Activated T-cell treated with anti-CD3 and anti-CD28 coated beads for 48 hours (primary cell): Measurements from ENCODE around the gene SZT2.
"Not testable (repeated sequence)": the region's sequence is repeated elsewhere in the genome, so short reads cannot be mapped to it uniquely, and the experiment has no call there.

Source experiments
- DNase-seq: peaks from one replicate; pipeline ENCODE4 v3.0.0-alpha.2; 2020; ENCODE audit warnings: low read depth

The SZT2 gene

DNA sequence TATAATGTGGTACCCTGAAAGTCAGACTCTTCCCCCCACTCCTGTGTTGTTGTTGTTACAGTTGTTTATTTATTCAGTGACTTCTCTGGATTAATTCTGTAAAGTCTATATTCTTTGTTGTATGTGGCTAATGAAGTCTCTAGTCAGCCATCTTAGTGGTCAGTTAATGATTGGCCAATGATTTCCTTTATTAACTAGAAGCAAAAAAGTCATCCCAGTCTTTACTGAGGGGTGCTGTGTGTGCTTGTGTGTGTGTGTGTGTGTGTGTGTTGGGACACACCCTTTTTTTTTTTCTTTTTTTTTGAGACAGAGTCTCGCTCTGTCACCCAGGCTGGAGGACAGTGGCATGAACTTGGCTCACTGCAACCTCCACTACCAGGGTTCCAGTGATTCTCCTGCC lies 101.4 kb downstream of the SZT2 start:
- DNase-seq, result no peak

DNA sequence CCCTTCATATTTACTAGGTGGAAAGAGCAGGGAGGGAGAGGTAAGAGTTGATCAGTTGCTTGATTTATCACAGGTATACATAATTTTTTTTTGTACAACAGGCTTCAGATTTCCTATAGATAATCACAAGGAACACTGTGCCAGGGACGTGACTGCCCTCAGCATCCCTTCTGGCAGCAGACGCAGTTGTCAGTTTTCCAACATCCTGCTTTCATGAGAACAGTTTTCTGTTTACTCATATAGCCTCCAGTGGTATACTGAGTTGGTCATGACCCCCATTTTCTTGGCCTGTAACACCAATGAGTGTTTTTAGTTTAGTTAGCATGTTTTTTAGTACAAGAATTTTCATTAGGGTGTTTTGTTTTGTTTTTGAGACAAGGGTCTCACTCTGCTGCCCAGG lies 103.1 kb downstream of the SZT2 start:
- DNase-seq, result no peak

DNA sequence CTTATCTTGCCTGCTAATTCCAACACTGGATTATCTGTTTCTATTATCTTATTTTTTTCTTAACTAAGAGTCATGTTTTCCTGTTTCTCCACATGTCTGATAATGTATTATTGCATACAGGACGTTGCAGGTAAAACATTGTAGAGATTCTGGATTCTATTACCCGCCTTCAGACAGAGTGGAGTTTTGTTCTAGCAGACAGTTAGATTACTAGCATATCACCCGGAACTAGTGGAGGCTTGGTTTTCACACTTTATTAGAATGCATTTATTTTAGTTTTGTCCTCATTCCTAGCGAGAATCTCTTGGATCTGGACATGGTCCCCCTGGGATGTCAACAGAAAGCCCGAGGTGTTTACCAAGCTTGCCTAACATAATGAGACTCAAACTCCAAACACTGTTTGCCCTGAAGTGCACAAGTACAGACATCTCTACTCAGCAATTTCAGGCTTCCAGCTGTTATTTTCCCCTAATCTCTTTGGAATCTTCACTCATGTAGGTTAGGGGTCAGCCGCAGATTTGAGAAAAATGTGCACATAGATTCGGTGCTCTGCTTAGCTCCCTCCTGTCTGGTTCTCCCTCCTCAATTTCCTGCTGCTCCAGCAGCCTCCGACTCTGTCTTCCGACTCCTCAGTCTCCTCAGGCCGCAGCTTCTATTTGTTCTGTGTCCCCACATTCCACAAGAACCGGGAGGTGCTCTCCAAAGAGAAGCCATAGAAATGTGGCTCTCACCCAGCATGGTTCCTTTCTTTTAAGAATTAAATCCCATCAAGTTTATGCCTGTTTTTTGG lies 104.2 kb downstream of the SZT2 start:
- DNase-seq, result no peak

DNA sequence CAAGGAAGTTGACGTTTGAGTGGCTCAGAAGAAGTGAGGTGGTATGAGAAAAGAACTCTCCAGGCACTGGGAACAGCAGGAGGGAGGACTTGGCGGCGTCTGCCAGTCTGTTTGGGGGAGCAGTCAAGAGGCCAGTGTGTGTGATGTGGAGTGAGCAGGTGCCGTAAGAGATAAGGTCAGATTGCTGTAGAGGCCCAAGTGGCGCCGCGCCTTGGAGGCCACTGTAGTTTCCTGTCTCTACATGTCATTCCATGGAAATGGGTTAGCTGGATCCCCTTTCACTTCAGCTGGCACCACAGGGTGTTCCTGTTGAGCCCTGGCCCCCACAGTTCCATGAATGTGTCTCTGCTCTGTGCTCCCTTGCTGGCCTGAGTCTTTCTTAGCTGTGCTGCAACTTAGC lies 105.5 kb downstream of the SZT2 start:
- no peak for DNase-seq

DNA sequence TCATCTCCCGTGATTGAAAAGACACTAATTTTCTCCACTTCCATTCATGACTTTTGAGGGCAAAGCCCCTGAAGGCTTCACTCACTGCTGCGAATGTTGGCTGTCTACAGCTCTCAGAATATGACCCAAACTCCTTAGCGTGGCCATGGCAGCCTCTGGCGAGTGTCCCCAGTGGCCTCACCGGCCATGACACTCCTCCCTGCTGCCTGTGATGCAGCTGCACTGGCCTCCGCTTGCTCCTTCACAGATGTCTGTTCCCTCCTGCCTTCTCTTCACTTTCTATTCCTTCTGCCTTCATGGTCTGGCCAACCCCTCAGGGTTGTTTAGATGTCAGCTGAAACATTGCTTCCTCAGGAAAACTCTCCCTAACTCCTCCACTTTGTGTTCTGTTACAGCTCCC lies 110.2 kb downstream of the SZT2 start:
- DNase-seq, result no peak

DNA sequence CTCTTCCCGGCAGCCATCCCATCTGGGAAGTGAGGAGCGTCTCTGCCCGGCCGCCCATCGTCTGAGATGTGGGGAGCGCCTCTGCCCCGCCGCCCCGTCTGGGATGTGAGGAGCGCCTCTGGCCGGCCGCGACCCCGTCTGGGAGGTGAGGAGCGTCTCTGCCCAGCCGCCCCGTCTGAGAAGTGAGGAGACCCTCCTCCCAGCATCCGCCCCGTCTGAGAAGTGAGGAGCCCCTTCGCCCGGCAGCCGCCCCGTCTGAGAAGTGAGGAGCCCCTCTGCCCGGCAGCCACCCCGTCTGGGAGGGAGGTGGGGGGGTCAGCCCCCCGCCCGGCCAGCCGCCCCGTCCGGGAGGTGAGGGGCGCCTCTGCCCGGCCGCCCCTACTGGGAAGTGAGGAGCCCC lies 112.1 kb downstream of the SZT2 start:
- DNase-seq, result not testable (repeated sequence)

DNA sequence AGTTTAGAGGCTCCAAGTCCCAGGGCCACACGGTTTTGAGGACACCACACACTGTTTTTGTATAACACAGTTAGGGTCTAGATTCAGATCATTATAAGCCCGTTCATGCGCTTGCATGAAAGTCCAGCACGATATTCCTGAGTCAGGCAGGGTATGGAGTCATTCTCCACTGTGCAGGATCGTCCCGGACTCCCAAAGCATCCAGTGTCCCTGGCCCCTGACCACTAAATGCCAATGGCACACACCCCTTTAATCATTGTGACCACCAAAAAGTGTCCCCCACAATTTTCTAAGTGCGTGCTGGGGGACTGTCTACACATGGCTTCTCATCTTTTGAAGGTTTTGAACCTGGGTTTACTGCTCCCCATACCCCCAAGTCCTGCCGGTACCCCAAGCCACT lies 113.8 kb downstream of the SZT2 start:
- DNase-seq, result no peak
